Thyroid gland (tissue), 4 donors: Measurements from ENCODE around the gene MAGEA9B. TPM values are rescaled to one million over a fixed set of nuclear protein-coding genes. Genes with fewer than 3 reads are reported as not detected.
"Not testable (repeated sequence)": the region's sequence is repeated elsewhere in the genome, so short reads cannot be mapped to it uniquely, and the experiment has no call there.

Experiments
- DNase-seq, 2 donors: peaks; one replicate each; pipeline ENCODE4 v3.0.0-alpha.2; 2019
- H3K27ac ChIP-seq, 3 donors: fragments of 200-600 bp; sonication (generic); 1 replicate in 2 of 3; 2 replicates in 1 of 3; pipeline ENCODE4 v1.5.1; 2016 to 2019; ENCODE audit warnings: mild to moderate bottlenecking in 1 of 3, moderate library complexity in 1 of 3
- H3K27me3 ChIP-seq: fragments of 200-600 bp; sonication (generic); one replicate; pipeline ENCODE4 v1.5.1; 2019
- H3K36me3 ChIP-seq, 2 donors: fragments of 200-600 bp; sonication (generic); one replicate each; pipeline ENCODE4 v1.5.1; 2016 to 2019
- H3K4me1 ChIP-seq, 2 donors: fragments of 200-600 bp; sonication (generic); one replicate each; pipeline ENCODE4 v1.5.1; 2017 to 2019
- H3K4me3 ChIP-seq, 3 donors: fragments of 200-600 bp; sonication (generic); replicated peaks in 1 of 3; 1 replicate in 2 of 3; 2 replicates in 1 of 3; pipeline ENCODE4 v1.5.1; 2016; ENCODE audit warnings: mild to moderate bottlenecking in 1 of 3
- H3K9me3 ChIP-seq: fragments of 200-600 bp; sonication (generic); one replicate; pipeline ENCODE4 v1.5.1; 2017
- CTCF ChIP-seq, 6 experiments: fragments of 200-600 bp in 3 of 6; fragments of 450-650 bp in 3 of 6; sonication (generic) in 3 of 6; IDR thresholded peaks; one replicate each; pipeline ENCODE4 v1.5.1; 2016 to 2019; ENCODE audit warnings: antibody characterized with exemption in 6 of 6, mild to moderate bottlenecking in 2 of 6, inconsistent platforms in 1 of 6, moderate library complexity in 1 of 6
- POLR2A ChIP-seq, 2 donors: fragments of 450-650 bp; IDR thresholded peaks; one replicate each; pipeline ENCODE4 v1.6.1; 2017; ENCODE audit warnings: antibody characterized with exemption in 2 of 2, mild to moderate bottlenecking in 2 of 2, moderate library complexity in 1 of 2
- WGBS, 2 donors: methylation state at CpG; one replicate each; pipeline ENCODE4 v1.1.5; 2017; 5-methylcytosine and 5-hydroxymethylcytosine counted together
- intact Hi-C: fragments of 100-400 bp; cut with DNase I; formaldehyde crosslinking; loops from one replicate; pipeline ENCODE4 v1.15.1; 2023
- total RNA-seq, 4 donors: library from RNA; depleted of rRNA; stranded (reverse); fragments of >200 nt; gene quantifications; one replicate each; pipeline ENCODE4 v1.2.3, GENCODE V29; 2016

MAGEA9B gene
- not detected for total RNA-seq

- intact Hi-C loops, H3K27me3 ChIP-seq, H3K27ac ChIP-seq, H3K4me1 ChIP-seq, H3K36me3 ChIP-seq, DNase-seq, H3K4me3 ChIP-seq, H3K9me3 ChIP-seq: not testable (repeated sequence)
- WGBS, 2 donors: no CpG with 5 or more reads among the region's 12 CpGs
These were observed at the start of gene MAGEA9B for GRCh38 chrX:149587359-149587758. TSS of gene MAGEA9B (minus strand) at chrX:149587459. CDS start at chrX:149583179, 4,280 bp downstream.

GRCh38 chrX:149633511-149633910 is 46.3 kb upstream of the MAGEA9B start:
- Histone ChIP-seq H3K27ac (no peak overlapping the region), H3K27me3 (no peaks in the 10 kb centered on the region), H3K9me3 (no peaks in the 10 kb centered on the region), H3K4me1 (peaks cover 0 to 8% of the 10 kb centered on the region in 2 donors), H3K36me3 (no peaks in the 10 kb centered on the region), H3K4me3 (no peak overlapping the region)
- no peak for TF ChIP-seq POLR2A (IDR thresholded peaks at IDR 0.05)
- no peak for TF ChIP-seq CTCF (IDR thresholded peaks at IDR 0.05)
- intact Hi-C loops: no loop called here
- no peak for DNase-seq

DNA sequence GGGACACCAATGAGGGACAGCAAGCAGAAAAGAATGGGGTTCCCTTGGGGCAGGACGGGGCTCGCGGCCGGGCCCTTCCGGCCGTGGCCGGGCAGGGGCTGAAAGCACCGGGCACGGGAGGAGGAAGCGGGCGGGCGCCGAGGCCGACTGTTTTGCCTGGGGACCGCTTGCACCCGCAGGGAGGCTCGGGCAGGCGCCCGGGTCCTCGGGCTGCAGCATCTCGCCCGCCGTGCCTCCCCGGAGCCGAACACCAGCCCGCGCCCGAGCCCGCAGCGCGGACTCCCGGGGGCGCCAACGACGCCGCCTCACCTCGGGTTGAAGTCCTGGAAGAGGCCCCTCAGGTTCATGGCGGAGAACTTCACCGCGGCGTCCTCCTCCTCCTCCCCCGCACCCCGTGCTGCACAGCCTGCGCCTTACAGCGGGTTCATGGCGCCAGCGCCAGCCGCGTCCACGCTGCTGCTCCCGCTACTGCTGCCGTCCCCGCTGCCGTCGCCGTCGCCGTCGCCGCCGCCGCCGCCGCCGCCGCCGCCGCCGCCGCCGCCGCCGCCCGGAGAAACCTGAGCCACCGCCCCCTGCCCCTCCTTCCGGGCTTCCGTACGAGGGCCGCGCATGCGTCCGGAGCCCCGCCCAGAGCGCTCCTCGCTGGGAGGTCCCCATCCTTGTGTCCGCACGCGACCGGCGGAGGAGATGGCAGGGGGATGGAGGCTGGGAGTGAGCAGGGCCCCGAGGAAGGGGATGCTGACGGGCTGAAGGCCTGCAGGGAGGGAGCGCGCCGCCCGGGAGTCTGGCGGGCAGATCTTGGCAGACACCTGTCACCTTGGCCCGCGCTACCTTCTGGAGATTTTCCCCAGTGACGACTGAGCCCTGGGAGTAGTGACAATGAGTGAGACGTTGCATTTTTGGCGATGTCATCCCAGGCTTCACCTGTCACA is 44.2 kb upstream of the MAGEA9B start, which contains the start of gene TMEM185A:
TSS of gene TMEM185A (minus strand) at position 559 of the 932 bp plus-strand sequence. CDS start at position 347, 212 bp downstream.
- WGBS, 2 donors: 0% methylated on average over 3 to 8 of the region's 102 CpGs
- intact Hi-C loops: no loop called here
- Histone ChIP-seq H3K9me3 (no peaks in the 10 kb centered on the region), H3K4me3 (peak within 1 kb of the TSS; percentile 15 to 49 (median 42)), H3K4me1 (peaks cover 0 to 8% of the 10 kb centered on the region in 2 donors), H3K27ac (peak within 1 kb of the TSS in 2 of 3 donors; percentile 36 to 38), H3K36me3 (no peaks in the 10 kb centered on the region), H3K27me3 (no peaks in the 10 kb centered on the region)
- DNase-seq: peak; percentile 70 to 74
- no peak for TF ChIP-seq CTCF (IDR thresholded peaks at IDR 0.05)
- no peak for TF ChIP-seq POLR2A (IDR thresholded peaks at IDR 0.05)

GRCh38 chrX:149630681-149631233 is 43.5 kb upstream of the MAGEA9B start:
- H3K27me3 ChIP-seq: no peaks in the 10 kb centered on the region
- no peaks in the 10 kb centered on the region for H3K36me3 ChIP-seq
- H3K9me3 ChIP-seq: no peaks in the 10 kb centered on the region
- peak overlapping the region; percentile 15 to 49 (median 42) for H3K4me3 ChIP-seq
- peak overlapping the region in 2 of 3 donors; percentile 36 to 38 for H3K27ac ChIP-seq
- TF ChIP-seq POLR2A (IDR thresholded peaks at IDR 0.05) (no peak), CTCF (IDR thresholded peaks at IDR 0.05) (peak in 1 of 6 experiments; percentile 22)
- intact Hi-C loops: no loop called here
- WGBS, 2 donors: 2 to 3% methylated on average over 16 of the region's 16 CpGs
- DNase-seq: peak; percentile 8 to 14
- peaks cover 0 to 8% of the 10 kb centered on the region in 2 donors for H3K4me1 ChIP-seq

- TF ChIP-seq CTCF (IDR thresholded peaks at IDR 0.05) (no peak), POLR2A (IDR thresholded peaks at IDR 0.05) (no peak)
- no peak for DNase-seq
- WGBS, 2 donors: 65% methylated on average over 5 of the region's 5 CpGs
- H3K4me3 ChIP-seq: no peak overlapping the region
- H3K27ac ChIP-seq: no peak overlapping the region
- no peaks in the 10 kb centered on the region for H3K27me3 ChIP-seq
- peaks cover 0 to 8% of the 10 kb centered on the region in 2 donors for H3K4me1 ChIP-seq
- no peaks in the 10 kb centered on the region for H3K36me3 ChIP-seq
- intact Hi-C loops: no loop called here
- no peaks in the 10 kb centered on the region for H3K9me3 ChIP-seq
These were observed 42.6 kb upstream of the MAGEA9B start for GRCh38 chrX:149629730-149630387.
